ENCODE data around the gene HDAC1. TPM values are rescaled to one million over a fixed set of nuclear protein-coding genes. Genes with fewer than 3 reads are reported as not detected.

The HDAC1 gene
- total and polyA plus RNA-seq, 2 of the 13 experiments (the other 11 are each of a cell fraction or from before 2014, with no cell fraction given), result 93.5 to 189 TPM

- TF ChIP-seq E2F5 (CRISPR knock-in tag; conservative IDR thresholded peaks at IDR 0.05) (no peak), ZNF530 (CRISPR knock-in tag; IDR thresholded peaks at IDR 0.05; ENCODE audit: low read depth) (no peak), TOE1 (CRISPR knock-in tag; IDR thresholded peaks at IDR 0.05) (no peak), ZNF276 (CRISPR knock-in tag; IDR thresholded peaks at IDR 0.05; ENCODE audit: low read depth) (peak; percentile 77; the same call in 1 of the 2 replicates), HNF1A (IDR thresholded peaks at IDR 0.05; ENCODE audit: low read depth) (no peak), HNF1A (CRISPR knock-in tag; IDR thresholded peaks at IDR 0.05; ENCODE audit: borderline replicate concordance) (no peak), TCF7L2 (IDR thresholded peaks at IDR 0.05; ENCODE audit: low read depth, low read length) (no peak), ZIK1 (CRISPR knock-in tag; IDR thresholded peaks at IDR 0.05; ENCODE audit: borderline replicate concordance, low read depth) (no peak), NCOA5 (CRISPR knock-in tag; IDR thresholded peaks at IDR 0.05) (no peak)
- TF ChIP-seq, protein P1, sequence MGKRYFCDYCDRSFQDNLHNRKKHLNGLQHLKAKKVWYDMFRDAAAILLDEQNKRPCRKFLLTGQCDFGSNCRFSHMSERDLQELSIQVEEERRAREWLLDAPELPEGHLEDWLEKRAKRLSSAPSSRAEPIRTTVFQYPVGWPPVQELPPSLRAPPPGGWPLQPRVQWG (CRISPR knock-in tag; IDR thresholded peaks at IDR 0.05; ENCODE audit: borderline replicate concordance, low read depth), result no peak
Measured at GRCh38 chr1:32247983-32248889, 43.6 kb upstream of the HDAC1 start (continued).

Measured in HepG2 (cell line).